PC-3 (cell line): ENCODE data around the gene HIVEP3. TPM values are rescaled to one million over a fixed set of nuclear protein-coding genes. Genes with fewer than 3 reads are reported as not detected.

Source experiments
- ATAC-seq: fragments of 200-7000 bp; cut with Tn5 transposase; 2 replicates; pipeline ENCODE4 v1.9.1; 2020; ENCODE audit warnings: mild to moderate bottlenecking, moderate library complexity
- BruUV-seq: library from RNA; stranded (reverse); fragments of 400-500 nt; replicated peaks from 2 replicates; lab custom pipeline; 2021; lab: Mats Ljungman, UMichigan
- CTCF ChIA-PET: fragments of 300-600 bp; sonication (Branson Sonifier 250); formaldehyde crosslinking; loops from one replicate; lab custom pipeline; 2022; ENCODE audit warnings: antibody characterized with exemption; lab: Charles Lee
- POLR2A ChIA-PET: fragments of 300-600 bp; sonication (Branson Sonifier 250); formaldehyde crosslinking; loops from one replicate; lab custom pipeline; 2022; ENCODE audit warnings: antibody characterized with exemption; ENCODE audit not compliant: unreplicated experiment; lab: Charles Lee
- DNase-seq: peaks from one replicate; pipeline ENCODE4 v3.0.0-alpha.2; 2015
- H2AFZ ChIP-seq: fragments of 300-600 bp; sonication (generic); 2 replicates; pipeline ENCODE4 v1.6.0; 2016; ENCODE audit warnings: antibody characterized with exemption, low read length
- H3F3A ChIP-seq: fragments of 300-600 bp; sonication (generic); one replicate; pipeline ENCODE4 v1.6.0; 2017; ENCODE audit warnings: antibody characterized with exemption, low read length, control low read depth, mild to moderate bottlenecking; ENCODE audit not compliant: unreplicated experiment
- H3K27ac ChIP-seq: fragments of 300-600 bp; sonication (generic); 2 replicates; pipeline ENCODE4 v1.5.1; 2016; ENCODE audit warnings: mild to moderate bottlenecking, low read length
- H3K27me3 ChIP-seq: fragments of 300-600 bp; sonication (generic); 2 replicates; pipeline ENCODE4 v1.6.1; 2016; ENCODE audit warnings: low read length, mixed read lengths
- H3K36me3 ChIP-seq: fragments of 300-600 bp; sonication (generic); 2 replicates; pipeline ENCODE4 v1.6.1; 2016; ENCODE audit warnings: low read depth, mixed run types, low read length, mixed read lengths
- H3K4me1 ChIP-seq: fragments of 300-600 bp; sonication (generic); 2 replicates; pipeline ENCODE4 v1.5.1; 2016; ENCODE audit warnings: low read length; ENCODE audit not compliant: insufficient read depth
- H3K4me2 ChIP-seq: fragments of 300-600 bp; sonication (generic); 2 replicates; pipeline ENCODE4 v1.6.0; 2016; ENCODE audit warnings: low read length
- H3K4me3 ChIP-seq: fragments of 300-600 bp; sonication (generic); 2 replicates; pipeline ENCODE4 v1.5.1; 2016; ENCODE audit warnings: mild to moderate bottlenecking, low read length, mixed read lengths
- H3K79me2 ChIP-seq: fragments of 300-600 bp; sonication (generic); 2 replicates; pipeline ENCODE4 v1.6.1; 2017; ENCODE audit warnings: low read length, mixed read lengths
- H3K9ac ChIP-seq: fragments of 300-600 bp; sonication (generic); 2 replicates; pipeline ENCODE4 v1.6.0; 2016; ENCODE audit warnings: mild to moderate bottlenecking, low read length
- H3K9me2 ChIP-seq: fragments of 300-600 bp; sonication (generic); replicated peaks from 2 replicates; pipeline ENCODE4 v1.6.1; 2016; ENCODE audit warnings: mixed run types, low read length, mixed read lengths
- H3K9me3 ChIP-seq: fragments of 300-600 bp; sonication (generic); 2 replicates; pipeline ENCODE4 v1.6.1; 2016; ENCODE audit warnings: low read length, mixed read lengths
- H4K20me1 ChIP-seq: fragments of 300-600 bp; sonication (generic); 2 replicates; pipeline ENCODE4 v1.6.1; 2016; ENCODE audit warnings: low read length, mixed read lengths
- CTCF ChIP-seq: fragments of 300-600 bp; sonication (generic); conservative IDR thresholded peaks from 2 replicates; pipeline ENCODE4 v1.5.1; 2017; ENCODE audit warnings: antibody characterized with exemption, low read depth, mild to moderate bottlenecking, low read length
- EZH2 ChIP-seq: fragments of 300-600 bp; sonication (generic); IDR thresholded peaks from one replicate; pipeline ENCODE4 v1.6.1; 2017; ENCODE audit warnings: antibody characterized with exemption, mild to moderate bottlenecking, low read length; ENCODE audit not compliant: unreplicated experiment
- EZH2phosphoT487 ChIP-seq: fragments of 300-600 bp; sonication (generic); IDR thresholded peaks from 2 replicates; pipeline ENCODE4 v1.6.1; 2018; ENCODE audit warnings: mild to moderate bottlenecking, antibody characterized with exemption, low read length, borderline replicate concordance
- intact Hi-C: fragments of 100-400 bp; cut with micrococcal nuclease; formaldehyde crosslinking; loops from 2 replicates; pipeline ENCODE4 v1.9.0; 2023
- total RNA-seq: library from RNA; depleted of rRNA; stranded (reverse); fragments of >200 nt; gene quantifications from 2 replicates; pipeline ENCODE4 v1.2.3, GENCODE V29; 2014

HIVEP3 gene
- total RNA-seq, 1 experiment from 2014 or later = 9.8 TPM

DNA sequence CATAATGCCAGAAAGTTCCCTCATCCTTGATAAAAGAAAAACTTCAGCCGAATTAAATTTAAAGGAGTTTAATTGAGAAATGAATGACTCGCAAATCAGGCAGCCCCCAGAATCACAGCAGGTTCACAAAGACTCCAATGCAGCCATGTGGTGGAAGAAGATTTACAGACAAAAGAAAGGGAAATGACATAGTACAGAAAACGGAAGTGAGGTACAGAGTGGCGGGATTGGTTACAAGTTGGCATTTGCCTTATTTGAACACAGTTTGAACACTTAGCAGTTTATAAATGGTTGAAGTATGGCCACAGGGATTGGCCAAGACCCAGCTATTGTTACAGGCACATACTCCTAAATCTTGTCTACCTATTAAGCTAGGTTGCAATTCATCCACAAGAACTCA, 46.6 kb downstream of the HIVEP3 start:
- Histone ChIP-seq H3K4me1 (peaks cover 20% of the 10 kb centered on the region), H3F3A (no peaks in the 10 kb centered on the region), H3K4me2 (no peak overlapping the region), H3K79me2 (peaks cover 40% of the 10 kb centered on the region), H3K4me3 (no peak overlapping the region), H3K9me3 (no peaks in the 10 kb centered on the region), H4K20me1 (no peaks in the 10 kb centered on the region), H3K9me2 (no peaks in the 10 kb centered on the region), H3K27me3 (no peaks in the 10 kb centered on the region), H3K27ac (no peak overlapping the region), H3K36me3 (no peaks in the 10 kb centered on the region), H2AFZ (no peak overlapping the region), H3K9ac (no peak overlapping the region)
- DNase-seq (no peak), ATAC-seq (no peak)
- no peak for TF ChIP-seq CTCF
- no TSS peak for BruUV-seq
- CTCF ChIA-PET = no interaction called here
- POLR2A ChIA-PET = no interaction called here
- intact Hi-C loops = no loop called here

DNA sequence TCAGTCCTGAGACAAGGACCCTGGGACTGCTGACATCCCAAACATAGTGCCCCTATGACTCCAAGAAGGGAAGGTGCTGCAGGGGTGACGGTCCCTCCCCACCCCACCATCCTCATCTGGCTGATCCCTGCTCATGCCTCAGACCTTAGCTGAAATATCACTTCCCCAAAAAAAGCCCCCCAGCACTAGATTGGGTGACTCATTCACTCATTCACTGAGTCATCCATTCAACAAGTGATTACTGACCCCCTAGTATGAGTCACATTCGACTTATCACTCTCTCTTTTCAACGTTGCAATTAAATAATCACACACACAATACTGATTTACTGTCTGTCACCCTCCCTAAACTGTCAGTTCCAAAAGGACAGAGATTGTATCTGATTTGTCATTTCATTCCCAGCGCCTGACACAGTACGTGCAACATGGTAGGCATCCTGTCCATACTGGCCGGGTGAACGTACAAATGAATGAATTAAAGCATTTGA, 48.6 kb downstream of the HIVEP3 start:
- Histone ChIP-seq H3K4me2 (peak overlapping the region; percentile 64), H4K20me1 (no peaks in the 10 kb centered on the region), H3K27ac (peak overlapping the region; percentile 56), H3K9me3 (no peaks in the 10 kb centered on the region), H3F3A (no peaks in the 10 kb centered on the region), H3K27me3 (no peaks in the 10 kb centered on the region), H3K4me3 (no peak overlapping the region), H3K79me2 (peaks cover 42% of the 10 kb centered on the region), H3K36me3 (no peaks in the 10 kb centered on the region), H3K9me2 (no peaks in the 10 kb centered on the region), H3K9ac (no peak overlapping the region; the same call in 1 of the 2 replicates), H2AFZ (no peak overlapping the region), H3K4me1 (peaks cover 27% of the 10 kb centered on the region)
- intact Hi-C loops = no loop called here
- TF ChIP-seq EZH2 = no peak
- TF ChIP-seq CTCF = no peak
- TF ChIP-seq EZH2phosphoT487 = no peak
- no TSS peak for BruUV-seq
- ChIA-PET POLR2A (no interaction called here), CTCF (no interaction called here)
- peak; percentile 79 for DNase-seq
- peak; percentile 60 for ATAC-seq

DNA sequence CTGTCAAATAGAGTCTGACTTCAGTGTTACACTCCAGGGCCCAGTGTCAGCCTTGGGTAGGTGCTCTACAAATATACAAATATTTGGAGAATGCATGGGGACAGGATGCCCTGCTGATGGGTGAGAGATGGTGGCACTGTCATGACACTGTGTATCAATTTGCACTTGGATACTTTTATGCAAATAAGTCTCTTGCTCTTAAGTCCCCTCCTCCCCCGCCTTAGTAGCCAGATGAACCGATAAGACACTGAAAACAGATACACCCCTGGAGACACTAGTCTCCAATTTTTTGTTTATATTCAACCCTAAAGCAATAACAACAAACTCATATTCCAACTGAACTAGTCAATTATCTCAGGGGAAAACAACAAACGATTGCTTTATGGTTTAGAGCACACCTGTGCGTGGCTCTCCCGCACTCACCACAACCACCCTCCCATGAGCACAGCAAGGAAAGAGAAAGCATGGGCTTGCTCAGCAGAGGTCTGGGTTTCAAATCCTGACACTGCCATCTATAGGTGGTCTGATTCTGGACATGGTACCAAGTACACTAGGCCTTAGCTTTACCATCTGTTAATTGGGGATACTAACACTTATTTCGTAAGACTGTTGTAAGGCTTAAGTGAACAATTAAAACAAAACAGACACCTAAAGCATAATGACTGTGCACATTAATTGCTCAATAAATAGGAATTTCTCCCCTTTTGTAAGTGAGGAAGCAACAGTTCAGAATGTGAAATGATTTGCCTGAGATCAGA, 50.3 kb downstream of the HIVEP3 start:
- no peaks in the 10 kb centered on the region for H4K20me1 ChIP-seq
- H3K9me2 ChIP-seq = no peaks in the 10 kb centered on the region
- H3K27ac ChIP-seq = no peak overlapping the region
- ATAC-seq = no peak
- peaks cover 44% of the 10 kb centered on the region for H3K4me1 ChIP-seq
- H3K9ac ChIP-seq = no peak overlapping the region
- TF ChIP-seq EZH2phosphoT487 (no peak), CTCF (peak; percentile 47), EZH2 (no peak)
- H3F3A ChIP-seq = no peaks in the 10 kb centered on the region
- intact Hi-C loops = no loop called here
- H2AFZ ChIP-seq = no peak overlapping the region
- H3K9me3 ChIP-seq = no peaks in the 10 kb centered on the region
- ChIA-PET CTCF (interaction anchor here (0.7 kb wide), 1 partner anchor 814 kb away, joined by 4 read pairs; the partner anchor contains the start of gene YBX1), POLR2A (no interaction called here)
- H3K36me3 ChIP-seq = 0 out of 2 replicates have a peak, but pooled peaks cover 3% of the 10 kb centered on the region
- DNase-seq = peak; percentile 18
- no peak overlapping the region for H3K4me2 ChIP-seq
- no peak overlapping the region for H3K4me3 ChIP-seq
- no peaks in the 10 kb centered on the region for H3K27me3 ChIP-seq
- BruUV-seq = no TSS peak
- H3K79me2 ChIP-seq = peaks cover 49% of the 10 kb centered on the region
